Stimulated activated naive CD4-positive, alpha-beta T cell (primary cell): Measurements from ENCODE around the gene POMC.
"Not testable (repeated sequence)": the region's sequence is repeated elsewhere in the genome, so short reads cannot be mapped to it uniquely, and the experiment has no call there.

Experiments
- DNase-seq, 6 experiments: peaks; one replicate each; lab custom pipeline; 2025; lab: John Stamatoyannopoulos, UW

POMC gene

GRCh38 chr2:25168256-25169072, at the start of gene POMC:
Gene POMC (minus strand): TSS chr2:25168580. CDS start chr2:25164772, 3,808 bp downstream.
- peak in 3 of 6 experiments; percentile 15 to 42 (median 16) for DNase-seq

- no peak for DNase-seq
Measured at GRCh38 chr2:25218100-25218499, 49.7 kb upstream of the POMC start.

- peak; percentile 68 to 83 (median 75) for DNase-seq
Measured at GRCh38 chr2:25215948-25216679, 47.7 kb upstream of the POMC start.

- no peak for DNase-seq
Measured at GRCh38 chr2:25215232-25215631, 46.9 kb upstream of the POMC start.

GRCh38 chr2:25213229-25213628, 44.8 kb upstream of the POMC start:
- DNase-seq: no peak

- not testable (repeated sequence) for DNase-seq
Measured at GRCh38 chr2:25210923-25211322, 42.5 kb upstream of the POMC start.

GRCh38 chr2:25207078-25207545, 38.7 kb upstream of the POMC start:
- no peak for DNase-seq

GRCh38 chr2:25204190-25204838, 35.9 kb upstream of the POMC start:
- peak in 1 of 6 experiments; percentile 9 for DNase-seq

GRCh38 chr2:25202275-25202674, 33.9 kb upstream of the POMC start:
- no peak for DNase-seq

GRCh38 chr2:25201794-25202193, 33.4 kb upstream of the POMC start:
- no peak for DNase-seq

- no peak for DNase-seq
Measured at GRCh38 chr2:25201265-25201664, 32.9 kb upstream of the POMC start.

GRCh38 chr2:25198576-25198975, 30.2 kb upstream of the POMC start:
- DNase-seq: no peak

- no peak for DNase-seq
Measured at GRCh38 chr2:25198209-25198525, 29.8 kb upstream of the POMC start.

- DNase-seq: no peak
Measured at GRCh38 chr2:25197336-25198208, 29.2 kb upstream of the POMC start.

- DNase-seq: no peak
Measured at GRCh38 chr2:25194576-25195122, 26.3 kb upstream of the POMC start.

GRCh38 chr2:25190536-25190935, 22.2 kb upstream of the POMC start:
- DNase-seq: no peak

GRCh38 chr2:25188405-25188804, 20.0 kb upstream of the POMC start:
- DNase-seq: no peak

GRCh38 chr2:25187729-25188350, 19.5 kb upstream of the POMC start:
- no peak for DNase-seq

- DNase-seq: no peak
Measured at GRCh38 chr2:25184254-25184653, 15.9 kb upstream of the POMC start.

- DNase-seq: no peak
Measured at GRCh38 chr2:25178976-25179375, 10.6 kb upstream of the POMC start.

GRCh38 chr2:25177211-25177611, 8.8 kb upstream of the POMC start:
- no peak for DNase-seq
